GM21515 (cell line): ENCODE measurements around the gene WNT5B.

ENCODE experiments used
- ATAC-seq: cut with Tn5 transposase; IDR thresholded peaks from one replicate; pipeline ENCODE4 v1.9.1; 2021; ENCODE audit not compliant: unreplicated experiment

Gene WNT5B

DNA sequence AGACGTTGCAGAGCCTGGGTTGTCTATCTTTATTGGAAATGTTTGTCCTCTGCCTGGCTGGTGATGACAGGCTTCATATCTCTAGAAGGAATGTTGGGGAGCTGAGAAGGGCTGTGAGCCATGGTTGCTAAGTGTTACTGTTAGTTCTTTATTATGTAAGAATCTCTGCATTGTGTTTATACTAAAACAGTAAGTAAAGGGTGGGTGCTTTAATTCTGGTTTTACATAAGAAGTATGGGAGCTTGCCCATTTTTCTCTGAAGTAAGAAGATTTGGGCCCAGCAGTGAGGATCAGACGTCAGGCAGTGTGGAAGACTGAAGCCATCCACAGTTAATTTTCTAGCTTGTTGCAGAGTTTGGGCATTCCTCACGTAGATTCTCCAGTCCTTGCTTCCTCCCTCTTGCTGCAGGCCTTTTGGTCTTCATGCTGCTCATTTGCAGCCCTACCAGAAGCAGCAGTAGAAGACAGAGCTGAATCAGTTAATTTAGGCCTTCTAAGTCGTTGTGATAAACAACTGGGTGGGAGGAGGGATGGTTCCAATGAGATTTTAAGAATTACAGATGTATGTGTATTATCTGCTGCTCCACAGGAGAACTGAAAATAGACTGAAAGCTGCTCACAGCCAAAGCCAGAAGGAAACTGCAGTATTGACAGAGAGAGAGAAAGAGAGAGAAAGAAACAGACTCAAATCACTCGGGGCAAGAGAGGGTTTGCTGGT lies 21.4 kb downstream of the WNT5B start:
- ATAC-seq = no peak

- no peak for ATAC-seq
Measured at GRCh38 chr12:1650978-1651361, 21.9 kb downstream of the WNT5B start.

DNA sequence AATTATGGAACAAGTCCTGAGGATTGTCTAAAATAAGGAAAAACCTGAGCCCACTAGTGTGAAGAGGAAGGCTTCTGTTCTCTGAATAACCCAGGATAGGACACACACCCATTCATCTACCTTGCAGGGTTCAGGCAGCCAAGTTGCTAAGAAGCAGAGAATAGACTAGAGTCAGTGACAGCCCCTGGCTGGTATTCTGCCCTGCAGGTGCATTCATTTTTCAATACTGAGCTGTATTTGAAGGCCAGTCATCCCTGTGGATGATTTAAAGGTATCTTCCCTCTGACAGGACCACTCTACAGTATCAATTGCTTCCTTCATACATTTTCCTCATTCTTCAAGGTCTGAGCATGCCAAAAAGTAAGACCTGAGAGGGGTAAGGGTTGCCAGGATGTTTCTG lies 22.9 kb downstream of the WNT5B start:
- ATAC-seq = no peak

GRCh38 chr12:1655225-1655788 lies 26.3 kb downstream of the WNT5B start:
- ATAC-seq = no peak

- no peak for ATAC-seq
Measured at GRCh38 chr12:1656902-1657301, 27.9 kb downstream of the WNT5B start.

- ATAC-seq = no peak
Measured at GRCh38 chr12:1657688-1658087, 28.7 kb downstream of the WNT5B start.

DNA sequence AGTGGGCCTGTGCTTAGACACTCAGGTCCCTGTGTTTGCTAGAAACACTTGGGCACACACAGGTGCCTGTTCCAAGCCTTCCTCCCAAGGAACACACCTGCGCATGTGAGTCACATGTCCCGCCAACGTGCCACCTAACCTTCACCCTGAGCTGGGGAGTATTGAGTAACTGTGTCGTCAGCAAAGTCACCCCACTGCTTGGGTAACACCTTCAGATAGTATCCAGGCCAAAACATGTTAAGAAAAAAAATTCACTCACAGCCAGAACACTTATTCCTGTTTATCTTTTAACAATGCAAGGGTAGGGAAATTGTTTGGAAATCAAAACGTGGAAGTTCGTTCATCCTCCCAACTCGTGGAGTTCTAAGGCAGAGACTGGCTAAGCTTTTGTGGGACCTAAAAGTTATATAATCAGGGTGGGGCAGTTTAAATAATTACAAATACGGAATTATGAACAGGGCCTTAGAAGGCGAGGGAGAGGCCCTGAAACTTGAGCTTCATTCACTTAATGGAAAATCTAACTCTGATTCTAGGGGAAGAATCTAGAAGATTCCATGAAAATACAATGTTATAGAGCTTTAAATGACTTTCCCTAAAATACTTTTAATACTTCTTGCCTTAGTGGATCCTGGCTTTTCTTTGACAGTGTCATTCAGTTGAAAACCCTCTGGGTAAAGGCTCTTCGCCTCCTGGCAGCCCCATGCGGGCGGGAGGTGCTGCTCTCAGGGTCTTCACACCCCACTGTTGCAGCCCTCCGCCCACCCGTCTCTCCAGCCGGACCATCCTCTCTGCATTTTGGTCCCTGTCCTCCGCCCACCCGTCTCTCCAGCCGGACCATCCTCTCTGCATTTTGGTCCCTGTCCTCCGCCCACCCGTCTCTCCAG lies 31.5 kb downstream of the WNT5B start:
- ATAC-seq = no peak

- peak; percentile 50 for ATAC-seq
Measured at GRCh38 chr12:1661553-1662335, 32.7 kb downstream of the WNT5B start.

DNA sequence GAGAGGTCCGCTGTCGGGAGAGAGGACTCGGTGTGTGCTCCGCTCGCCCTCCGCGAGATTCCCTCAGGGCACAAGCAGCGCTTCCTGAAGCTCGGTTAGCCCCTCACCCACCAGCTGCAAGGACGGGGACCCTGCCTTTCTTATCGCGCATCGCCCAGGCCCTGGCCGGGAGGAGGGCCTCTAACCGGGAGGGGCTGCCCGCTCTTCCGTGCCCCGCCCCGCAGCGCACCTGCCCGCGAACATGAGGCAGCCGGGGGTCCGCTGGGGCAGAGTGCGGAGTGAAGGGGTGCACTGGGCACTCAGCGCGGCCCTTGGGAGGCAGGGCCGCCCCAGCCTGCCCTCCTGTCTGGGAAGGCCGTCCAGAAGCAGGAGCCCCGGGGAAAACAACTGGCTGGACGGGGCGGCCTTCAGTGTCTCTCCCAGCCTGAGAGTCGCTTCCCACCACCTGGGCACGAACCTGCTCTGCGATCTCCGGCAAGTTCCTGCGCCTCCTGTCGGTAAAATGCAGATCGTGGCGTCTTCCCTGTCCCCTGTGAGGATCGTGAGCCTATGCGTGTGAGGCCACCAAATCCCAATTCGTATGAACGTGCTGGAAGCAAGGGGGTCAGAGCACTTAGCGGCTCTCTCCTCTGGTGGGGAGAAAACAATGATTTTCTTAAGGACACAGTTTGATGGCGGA lies 33.9 kb downstream of the WNT5B start:
- no peak for ATAC-seq

GRCh38 chr12:1663440-1664132 lies 34.6 kb downstream of the WNT5B start:
- no peak for ATAC-seq

DNA sequence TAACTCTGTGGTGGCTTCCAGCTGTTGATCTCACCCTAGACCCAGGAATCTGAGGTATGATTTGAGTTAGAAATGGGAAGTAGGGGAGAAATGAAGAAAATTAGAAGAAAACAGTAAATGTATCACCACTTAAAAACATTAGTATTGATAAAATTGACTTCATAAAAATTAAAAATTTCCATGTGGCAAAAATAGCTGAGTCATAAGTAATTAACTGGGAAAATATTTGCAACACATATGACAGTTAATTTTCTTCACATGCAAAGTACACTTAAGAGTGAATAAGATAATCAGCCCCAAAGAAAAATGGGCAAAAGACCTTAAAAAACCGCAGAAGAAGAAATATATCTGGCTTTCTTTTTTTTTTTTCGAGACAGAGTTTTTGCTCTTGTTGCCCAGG lies 36.3 kb downstream of the WNT5B start:
- no peak for ATAC-seq

DNA sequence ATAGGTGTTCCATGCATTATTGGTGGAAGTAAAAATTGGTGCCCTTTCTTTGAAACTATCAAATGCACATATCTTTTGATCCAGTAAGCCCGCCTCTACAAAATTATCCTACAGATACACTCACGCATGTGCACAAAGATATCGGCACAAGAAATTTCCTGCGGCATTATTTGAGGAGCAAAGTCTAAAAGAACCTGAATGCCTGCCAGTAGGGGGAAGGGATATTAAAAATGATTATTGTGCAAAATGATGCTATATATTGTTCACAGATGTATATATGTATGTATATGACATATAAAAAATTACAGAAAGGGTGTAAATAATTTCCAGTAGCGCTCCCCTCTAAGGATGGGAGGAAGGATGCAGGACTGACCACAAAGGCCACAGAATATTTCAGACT lies 37.2 kb downstream of the WNT5B start:
- ATAC-seq = no peak

DNA sequence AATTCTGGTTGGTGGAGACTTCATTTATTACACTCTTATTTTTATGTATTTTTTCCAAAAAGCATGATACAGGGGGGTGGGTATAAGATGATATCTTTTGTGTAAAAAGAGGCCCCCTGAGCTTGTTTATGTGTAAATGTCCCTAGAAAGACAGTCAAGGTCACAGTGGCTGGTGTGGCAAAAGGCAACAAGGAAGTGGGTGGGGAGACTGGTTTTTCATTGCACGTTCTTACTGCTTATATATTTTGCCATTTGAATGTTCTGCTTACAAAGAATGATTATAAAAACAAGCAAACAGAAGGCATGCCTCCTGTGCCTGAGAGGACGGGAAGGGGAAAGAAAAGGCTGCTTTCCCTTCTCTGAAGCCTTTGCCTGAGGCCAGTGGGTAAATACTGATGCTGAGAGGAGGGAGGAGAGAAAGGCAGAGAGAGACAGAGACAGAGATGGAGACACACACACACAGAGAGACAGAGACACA lies 37.7 kb downstream of the WNT5B start:
- no peak for ATAC-seq

DNA sequence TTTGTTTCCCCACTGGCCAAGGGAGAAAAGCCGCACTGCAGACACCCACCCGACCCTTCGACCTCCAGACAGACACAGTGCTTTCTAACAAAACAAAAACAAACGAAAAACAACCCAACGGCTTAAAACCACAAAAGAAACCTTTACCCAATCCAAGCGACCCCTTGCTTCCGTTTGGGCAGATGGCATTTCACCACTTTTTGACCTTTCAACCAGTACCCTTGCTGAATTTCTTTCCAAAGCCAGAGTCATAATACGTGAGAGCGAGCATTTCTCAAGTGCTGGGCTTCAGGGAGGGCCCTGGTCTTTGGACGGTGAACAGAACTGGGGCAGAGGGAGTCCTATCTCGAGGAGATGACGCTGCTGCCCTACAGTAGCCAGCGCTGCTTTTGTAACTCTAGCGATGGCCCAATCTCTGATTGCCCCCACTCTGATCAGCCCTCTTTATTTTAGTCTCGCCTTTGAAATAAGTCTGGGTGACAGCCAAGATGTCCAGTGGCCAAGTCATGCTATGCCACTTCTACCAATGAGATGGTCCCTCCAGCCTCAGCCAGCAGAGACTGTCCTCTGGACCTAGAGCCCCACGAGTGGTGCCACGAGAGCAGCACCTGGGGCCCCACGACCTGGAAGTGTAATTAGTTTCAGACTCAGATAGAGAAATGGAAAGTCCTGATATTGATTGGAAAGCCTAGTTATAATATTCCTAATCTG lies 40.0 kb downstream of the WNT5B start:
- ATAC-seq = no peak

- no peak for ATAC-seq
Measured at GRCh38 chr12:1670358-1671268, 41.6 kb downstream of the WNT5B start.

DNA sequence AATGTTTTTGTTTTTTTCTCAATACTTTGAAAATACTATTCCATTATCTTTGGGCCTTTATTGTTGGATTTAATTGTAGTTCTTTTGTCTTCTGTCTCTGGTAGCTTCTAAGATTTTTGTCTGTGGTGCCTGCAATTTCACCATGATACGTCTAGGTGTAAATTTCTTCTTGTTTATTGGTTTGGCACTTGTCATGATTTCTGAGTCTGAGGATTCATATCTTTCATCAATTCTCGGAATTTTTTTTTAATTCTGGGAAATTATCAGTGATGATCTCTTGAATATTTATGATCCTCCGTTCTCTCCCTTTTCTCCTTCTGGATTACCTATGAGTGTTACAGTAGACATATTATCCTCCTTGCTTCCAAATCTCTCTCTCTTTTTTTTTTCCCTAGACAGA lies 47.0 kb downstream of the WNT5B start:
- no peak for ATAC-seq

GRCh38 chr12:1680804-1681492 lies 51.9 kb downstream of the WNT5B start:
- ATAC-seq = no peak

GRCh38 chr12:1681493-1681807 lies 52.4 kb downstream of the WNT5B start:
- ATAC-seq = no peak
